Stimulated activated CD4-positive, alpha-beta T cell treated with anti-CD3 and anti-CD28 coated beads, Interleukin-4, amount 100 ng/mL, for 1 hour (primary cell): ENCODE data around the gene ATG5.
"Not testable (repeated sequence)": the region's sequence is repeated elsewhere in the genome, so short reads cannot be mapped to it uniquely, and the experiment has no call there.

Experiments used
- DNase-seq: peaks from one replicate; pipeline ENCODE4 v3.0.0-alpha.2; 2020

The ATG5 gene

DNA sequence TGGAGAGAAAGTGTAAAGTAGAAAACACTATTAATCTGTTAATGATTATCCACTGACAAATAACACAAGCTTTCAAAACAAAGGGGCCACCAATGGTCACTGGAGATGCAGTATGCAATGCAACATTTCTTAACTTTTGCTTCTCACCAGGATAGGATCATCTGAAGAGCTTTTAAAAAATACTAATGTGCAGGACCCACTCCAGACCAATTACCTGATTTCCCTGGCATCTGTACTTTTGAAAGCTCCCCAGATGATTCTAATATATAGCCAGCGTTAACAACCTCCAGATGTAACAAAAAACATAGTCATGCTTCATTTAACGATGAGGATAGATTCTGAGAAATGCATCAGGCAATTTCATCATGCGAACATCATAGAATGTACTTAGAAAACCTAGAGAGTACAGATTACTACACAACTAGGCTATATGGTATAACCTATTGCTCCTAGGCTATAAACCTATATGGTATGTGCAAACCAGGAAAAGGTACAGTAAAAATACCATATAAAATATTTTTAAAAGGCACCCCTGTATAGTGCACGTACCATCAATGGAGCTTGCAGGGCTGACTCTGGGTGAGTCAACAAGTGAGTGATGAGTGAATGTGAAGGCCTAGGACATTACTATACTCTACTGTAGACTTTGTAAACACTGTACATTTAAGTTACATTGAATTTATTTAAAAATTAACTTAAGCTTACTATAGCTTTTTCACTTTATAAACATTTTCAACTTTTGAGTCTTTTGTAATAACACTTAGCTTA lies 69.2 kb downstream of the ATG5 start:
- no peak for DNase-seq

DNA sequence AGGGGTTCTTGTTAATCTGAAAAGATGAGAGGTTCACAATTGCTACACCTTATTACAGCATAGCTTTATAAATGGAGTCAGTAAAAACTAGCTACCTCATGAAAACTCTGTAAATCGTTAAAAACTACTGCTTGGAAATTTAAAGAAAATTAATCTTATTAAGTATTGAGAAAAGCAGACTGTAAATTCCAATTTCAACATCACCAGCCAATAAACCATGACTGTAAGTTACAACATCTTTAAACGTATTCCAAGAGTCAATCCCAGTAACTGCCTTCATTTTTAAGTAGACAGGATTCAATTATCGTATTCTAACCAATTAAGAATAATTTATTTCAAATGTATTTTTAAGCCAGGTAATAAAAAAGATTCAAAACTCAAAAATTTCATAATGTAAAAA lies 70.3 kb downstream of the ATG5 start:
- DNase-seq, result no peak

DNA sequence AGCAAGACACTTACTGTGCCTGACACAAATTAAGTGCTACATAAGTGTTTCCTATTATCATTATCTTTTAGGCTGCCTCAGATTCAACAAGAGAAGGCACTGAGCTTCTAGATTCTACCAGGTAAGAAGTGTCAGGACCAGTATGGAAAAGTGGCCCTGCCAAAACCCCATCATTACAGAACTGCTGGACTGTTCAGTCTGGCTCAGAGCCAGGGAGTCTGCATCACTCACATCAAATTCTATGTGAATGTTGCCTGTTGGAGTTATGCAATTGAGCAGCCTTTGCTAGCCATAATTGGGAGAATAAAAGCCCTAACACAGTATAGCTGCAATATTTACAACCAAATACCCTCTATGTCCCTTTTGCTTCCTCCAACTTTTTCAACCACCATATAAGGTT lies 70.9 kb downstream of the ATG5 start:
- DNase-seq, result no peak

DNA sequence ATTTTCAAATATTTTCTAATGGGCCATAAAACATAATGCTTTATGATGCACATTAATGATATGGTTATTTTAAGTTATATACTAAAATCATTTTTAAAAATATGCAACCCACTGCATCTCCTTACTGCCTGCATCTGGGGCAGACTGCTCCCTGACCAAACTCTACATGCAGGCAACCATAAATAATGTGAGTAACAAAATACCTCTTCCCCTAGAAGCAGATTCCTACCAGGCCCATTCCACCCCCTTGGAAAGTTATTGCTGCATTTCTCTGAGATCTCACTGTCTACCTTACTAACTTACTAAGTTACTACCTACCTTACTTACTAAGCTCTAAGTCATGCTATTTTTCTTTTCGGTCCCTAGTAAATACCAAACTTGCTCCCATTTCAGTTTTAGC lies 71.8 kb downstream of the ATG5 start:
- DNase-seq, result no peak

DNA sequence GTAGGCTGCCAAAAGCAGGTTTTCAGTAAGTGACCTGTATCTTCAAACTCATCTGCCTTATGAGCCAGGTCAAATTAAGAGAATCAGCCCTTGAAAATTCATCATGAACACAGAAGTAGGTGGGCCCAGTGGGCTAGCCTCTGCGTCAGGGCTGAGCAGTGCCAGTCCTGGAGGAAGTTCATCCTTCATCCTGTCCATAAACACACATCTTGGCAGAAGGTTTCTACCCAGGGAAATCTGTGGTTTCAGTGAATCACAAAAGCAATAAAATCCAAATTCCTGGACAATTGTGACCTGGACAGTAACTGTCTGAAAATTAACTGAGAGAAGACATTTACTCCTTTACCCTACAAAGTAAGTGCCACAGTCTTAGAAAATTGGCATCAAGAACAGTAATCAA lies 72.4 kb downstream of the ATG5 start:
- no peak for DNase-seq

DNA sequence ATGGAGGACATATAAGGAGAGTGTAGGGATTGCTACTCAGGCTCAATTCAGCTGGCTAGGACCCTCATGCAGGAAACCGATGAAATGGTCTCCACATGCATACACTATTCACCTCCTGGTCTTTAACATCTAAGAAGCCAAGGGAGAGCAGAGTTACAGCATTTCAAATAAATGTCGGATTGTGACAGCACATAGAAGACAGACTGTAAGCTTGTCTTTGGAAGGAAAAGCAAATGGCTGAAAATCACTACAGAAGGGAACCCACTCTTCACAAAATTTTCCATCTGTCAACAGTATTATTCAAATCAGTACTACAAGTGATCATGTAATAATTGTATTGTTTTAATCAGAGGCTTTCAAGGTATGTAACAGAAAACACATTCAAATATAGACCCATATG lies 72.9 kb downstream of the ATG5 start:
- no peak for DNase-seq

DNA sequence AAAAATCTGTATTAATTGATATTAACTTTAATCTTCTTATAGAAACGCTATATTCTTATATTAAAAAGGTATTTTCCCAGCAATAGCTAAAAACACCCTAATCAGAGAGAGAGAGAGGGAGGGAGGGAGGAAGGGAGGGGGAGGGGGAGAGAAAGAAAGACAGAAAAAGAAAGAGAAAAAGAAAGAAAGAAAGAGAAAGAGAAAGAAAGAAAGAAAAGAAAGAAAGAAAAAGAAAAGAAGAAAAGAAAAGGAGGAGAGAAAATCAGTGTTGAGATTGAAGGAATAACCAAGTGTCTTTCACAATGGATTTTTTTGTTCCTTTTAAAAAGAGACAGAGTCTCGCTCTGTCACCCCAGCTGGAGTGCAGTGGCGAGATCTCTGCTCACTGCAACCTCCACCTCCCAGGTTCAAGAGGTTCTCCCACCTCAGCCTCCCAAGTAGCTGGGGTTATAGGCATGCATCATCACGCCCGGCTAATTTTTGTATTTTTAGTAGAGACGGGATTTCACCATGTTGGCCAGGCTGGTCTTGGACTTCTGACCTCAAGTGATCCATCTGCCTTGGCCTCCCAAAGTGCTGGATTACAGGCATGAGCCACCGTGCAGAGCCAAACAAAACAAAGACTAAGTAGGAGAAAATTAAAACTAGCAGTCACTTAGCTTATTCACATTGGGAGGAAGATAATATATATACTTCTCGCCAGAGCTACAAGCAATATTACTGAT lies 73.9 kb downstream of the ATG5 start:
- DNase-seq, result not testable (repeated sequence)

DNA sequence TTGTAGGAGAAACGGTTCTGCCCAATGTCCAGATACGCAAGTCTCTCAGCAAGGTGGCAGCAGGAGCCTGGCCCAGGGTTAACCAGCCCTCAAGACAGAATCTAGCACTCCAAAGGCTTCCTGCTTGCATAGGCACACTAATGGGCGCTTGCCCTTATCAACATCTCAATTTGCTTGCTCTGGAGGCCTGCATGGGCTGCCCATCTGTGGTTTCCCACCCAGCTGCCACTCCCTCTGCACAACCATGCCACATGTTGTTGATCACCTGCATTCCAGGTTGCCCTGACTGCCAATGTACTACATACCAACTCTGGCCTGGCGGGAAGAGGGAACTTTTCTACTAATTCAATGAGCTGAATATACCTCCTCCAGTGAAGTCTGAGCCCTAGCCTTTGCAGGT lies 74.6 kb downstream of the ATG5 start:
- no peak for DNase-seq

DNA sequence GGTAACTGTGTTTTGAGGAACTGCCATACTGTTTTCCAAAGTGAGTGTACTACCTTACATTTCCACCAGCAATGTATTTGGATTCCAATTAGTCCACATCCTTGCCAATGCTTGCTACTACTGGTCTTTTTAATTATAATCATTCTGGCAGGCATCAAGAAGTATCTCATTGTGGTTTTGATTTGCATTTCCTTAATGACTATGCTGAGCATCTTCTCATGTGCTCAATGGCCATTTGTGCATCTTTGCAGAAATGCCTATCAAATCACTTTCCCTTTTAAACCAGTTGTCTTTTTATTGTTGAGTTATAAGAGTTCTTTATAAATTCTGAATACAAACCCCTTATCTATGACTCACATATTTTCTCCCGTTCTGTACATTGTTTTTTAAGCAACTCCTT lies 75.9 kb downstream of the ATG5 start:
- DNase-seq, result no peak

DNA sequence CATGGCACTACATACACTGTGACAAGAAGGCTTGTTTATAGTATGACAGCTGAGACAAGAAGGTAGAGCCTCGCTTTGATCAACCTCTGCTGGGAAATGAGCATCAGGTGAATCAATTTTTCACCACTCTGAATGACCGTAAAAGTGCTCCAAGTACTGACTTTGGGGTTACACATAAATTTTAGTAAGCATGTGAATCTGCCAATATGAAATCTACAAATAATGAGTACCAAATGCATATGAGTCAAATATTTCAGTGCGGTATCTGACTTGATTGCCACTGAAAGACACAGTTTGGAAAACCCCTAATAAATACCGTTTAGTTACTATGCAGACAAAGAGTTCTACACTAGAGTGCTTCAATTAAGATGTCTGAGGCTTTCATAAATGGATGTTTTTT lies 77.8 kb downstream of the ATG5 start:
- no peak for DNase-seq

DNA sequence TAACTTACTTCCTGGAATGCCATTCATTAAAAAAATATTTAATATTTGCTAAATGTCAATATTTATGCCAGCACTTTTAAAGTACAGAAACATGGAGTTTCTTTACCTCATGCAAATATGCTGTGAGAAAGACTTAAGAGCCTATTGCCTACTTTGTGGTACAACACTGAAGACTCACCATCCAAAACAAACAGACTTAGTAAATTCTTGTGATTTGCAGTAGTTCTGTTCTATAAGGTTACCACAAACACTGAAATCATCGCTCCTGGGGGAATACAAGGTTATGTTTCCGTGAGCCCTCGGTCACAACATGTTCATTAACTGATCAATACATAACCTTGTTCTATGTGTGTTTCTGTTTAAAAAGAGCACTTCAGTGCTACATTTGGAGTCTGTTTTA lies 78.3 kb downstream of the ATG5 start:
- DNase-seq, result no peak

DNA sequence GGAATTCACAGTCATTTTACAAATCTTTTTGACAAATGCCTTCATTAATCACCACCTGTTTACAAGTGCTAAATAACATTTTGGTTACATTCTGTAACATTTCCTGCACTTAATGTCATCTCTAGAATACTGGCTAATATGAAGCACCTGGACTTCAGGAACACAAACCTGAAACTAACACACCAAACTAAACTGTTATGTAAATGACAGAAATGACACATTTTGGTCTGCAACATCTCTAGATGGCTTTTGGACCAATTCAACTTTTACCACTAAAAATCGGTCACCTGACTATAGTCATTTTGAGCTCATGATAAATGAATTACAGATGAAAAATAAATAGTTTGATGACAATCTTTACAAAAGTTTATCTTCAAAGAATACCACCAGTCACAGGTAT lies 80.6 kb downstream of the ATG5 start:
- no peak for DNase-seq

DNA sequence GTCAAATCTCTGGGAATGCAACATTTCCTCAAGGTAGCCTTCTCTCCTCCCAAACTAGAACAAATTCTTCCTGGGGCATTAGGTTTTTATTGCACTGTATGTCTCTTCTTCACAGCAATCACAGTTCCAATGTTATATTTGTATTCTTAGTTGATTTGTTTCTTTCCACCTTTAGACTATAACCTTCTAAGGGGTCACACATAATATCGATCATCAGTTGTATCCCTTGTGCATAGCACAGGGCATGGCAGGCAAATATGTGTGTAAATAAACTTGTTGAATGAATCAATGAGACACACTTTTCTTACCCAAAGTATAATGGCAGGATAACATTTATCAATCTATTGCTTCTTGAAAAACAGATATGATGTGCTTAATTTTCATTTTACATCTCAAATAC lies 81.0 kb downstream of the ATG5 start:
- DNase-seq, result no peak

DNA sequence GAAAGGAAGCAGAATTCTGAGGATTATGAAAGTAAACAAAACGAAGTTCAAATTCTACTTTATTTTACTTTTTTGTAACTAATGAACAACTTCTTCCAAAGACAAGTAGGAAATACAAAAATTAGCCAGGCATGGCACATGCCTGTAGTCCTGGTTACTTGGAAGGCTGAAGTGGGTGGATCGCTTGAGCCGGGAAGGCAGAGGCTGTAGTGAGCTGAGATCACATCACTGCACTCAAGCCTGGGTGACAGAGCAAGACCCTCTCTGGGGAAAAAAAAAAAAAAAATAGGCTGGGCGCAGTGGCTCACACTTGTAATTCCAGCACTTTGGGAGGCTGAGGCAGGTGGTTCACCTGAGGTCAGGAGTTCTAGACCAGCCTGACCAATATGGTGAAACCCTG lies 82.3 kb downstream of the ATG5 start:
- DNase-seq, result no peak

DNA sequence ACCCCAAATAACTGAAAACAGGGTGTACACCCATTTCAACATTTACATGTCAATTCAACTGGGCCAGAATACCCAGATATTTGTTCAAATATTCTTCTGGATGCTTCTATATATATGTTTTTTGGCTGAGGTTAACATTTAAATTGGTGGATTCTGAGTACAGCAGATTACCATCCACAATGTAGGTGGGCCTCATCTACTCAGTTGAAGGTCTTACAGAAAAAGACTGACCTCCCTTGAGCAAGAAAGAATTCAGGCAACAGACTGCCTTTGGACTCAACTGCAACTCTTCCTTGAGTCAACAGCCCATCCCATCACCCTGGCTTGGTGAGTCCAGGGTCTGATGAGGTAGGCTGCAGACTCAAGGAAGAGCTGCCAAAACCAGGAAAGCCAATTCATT lies 84.1 kb downstream of the ATG5 start:
- no peak for DNase-seq

DNA sequence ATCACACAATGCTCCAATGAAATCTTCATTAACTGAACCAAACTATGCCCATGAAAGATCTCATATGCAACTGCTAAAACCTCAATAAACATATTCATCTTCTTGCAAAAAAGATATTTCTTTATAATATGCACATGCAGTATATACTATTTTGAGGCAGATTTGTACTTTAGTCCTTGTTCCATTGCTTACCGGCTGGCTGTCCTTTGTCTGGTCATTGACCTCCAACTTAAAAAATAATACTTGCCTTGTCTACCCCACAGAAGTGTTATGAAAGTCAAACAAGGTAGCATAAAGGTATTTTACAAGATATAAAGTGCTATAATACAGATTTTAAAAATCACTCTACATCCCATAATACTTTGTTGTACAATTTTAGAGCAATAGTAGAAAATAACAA lies 88.3 kb downstream of the ATG5 start:
- DNase-seq, result no peak

DNA sequence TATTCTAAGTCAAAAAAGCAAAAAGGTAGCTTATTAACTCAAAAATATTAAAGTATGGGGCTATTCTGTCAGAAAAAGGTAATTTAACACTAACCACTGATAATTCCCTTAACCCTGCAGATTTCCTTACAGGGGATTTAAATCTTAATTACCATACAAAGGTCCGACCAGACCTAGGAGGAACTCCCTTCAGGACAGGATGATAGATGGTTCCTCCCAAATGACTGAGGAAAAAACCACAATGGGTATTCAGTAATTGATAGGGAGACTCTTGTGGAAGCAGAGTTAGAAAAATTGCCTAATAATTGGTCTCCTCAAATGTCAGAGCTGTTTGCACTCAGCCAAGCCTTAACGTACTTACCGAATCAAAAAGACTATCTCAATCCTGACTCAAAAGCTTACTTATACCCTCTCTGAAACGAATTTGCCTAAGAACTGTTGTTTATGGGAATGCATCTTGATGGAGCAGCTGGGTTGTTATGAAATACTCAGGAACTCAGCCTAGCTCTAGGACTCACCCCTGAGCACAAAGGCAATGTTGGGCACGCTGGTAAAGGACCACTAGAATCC lies 95.6 kb downstream of the ATG5 start:
- not testable (repeated sequence) for DNase-seq

DNA sequence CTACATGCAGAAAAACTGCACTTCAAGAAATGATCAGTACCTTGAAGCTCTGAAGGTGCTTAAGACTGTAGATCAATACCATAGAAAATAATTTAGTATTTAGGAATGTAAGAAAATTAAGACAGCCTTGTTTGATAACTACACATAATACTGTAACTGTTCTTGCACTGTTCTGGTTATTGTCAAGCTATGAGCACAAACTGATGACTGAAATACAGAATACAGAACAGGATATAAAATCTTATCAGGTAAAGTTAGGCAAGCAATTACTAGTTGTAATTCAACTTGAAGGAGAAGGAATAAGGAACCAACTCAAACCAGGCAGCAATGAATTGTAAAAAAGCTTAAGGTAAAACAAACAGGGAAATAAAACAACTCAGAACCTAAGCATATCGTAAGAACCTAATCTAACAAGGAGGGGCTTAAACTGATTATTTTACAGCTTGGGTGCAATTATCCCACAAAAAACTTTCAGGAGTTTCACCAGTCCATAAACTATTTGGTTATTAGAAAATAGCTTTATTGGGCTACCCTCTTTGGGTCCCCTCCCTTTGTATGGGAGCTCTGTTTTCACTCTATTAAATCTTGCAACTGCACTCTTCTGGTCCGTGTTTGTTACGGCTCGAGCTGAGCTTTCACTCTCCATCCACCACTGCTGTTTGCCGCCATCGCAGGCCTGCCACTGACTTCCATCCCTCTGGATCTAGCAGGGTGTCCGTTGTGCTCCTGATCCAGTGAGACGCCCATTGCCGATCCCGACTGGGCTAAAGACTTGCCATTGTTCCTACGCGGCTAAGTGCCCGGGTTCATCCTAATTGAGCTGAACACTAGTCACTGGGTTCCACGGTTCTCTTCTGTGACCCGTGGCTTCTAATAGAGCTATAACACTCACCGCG lies 97.7 kb downstream of the ATG5 start:
- no peak for DNase-seq

DNA sequence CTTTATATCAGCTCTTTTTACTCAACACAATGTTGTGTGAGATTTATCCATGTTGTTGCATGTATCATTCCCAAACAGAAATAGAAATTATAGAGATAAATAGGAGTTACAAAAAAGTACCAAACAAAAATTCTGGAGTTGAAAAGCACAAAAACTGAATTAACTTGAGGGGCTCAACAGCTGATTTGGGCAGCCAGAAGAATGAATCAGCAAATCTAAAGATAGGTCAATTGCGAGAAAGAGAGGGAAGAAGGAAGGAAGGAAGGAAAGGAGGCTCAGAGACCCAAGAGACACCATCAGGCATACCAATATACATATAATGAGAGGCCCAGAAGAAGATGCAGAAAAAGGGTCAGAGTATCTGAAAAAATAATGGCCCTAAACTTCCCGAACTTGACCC lies 98.9 kb downstream of the ATG5 start:
- no peak for DNase-seq

DNA sequence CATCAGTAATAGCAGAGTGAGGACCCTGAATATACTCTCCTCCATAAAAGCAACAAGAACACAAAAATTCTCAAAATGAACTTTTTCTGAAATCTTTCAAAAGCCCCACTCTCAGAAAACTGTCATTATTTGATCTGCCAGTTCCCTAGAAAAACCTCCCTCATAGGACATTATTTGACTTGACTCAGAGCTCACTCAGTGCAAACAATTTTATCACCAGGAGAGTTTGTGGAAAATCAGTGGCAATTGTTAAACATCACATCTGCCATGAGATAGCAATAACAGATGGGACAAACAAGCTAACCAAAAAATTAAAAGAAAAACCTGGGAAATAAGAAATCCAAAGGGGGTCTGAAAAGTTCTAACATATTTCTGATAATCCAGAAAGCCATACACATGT lies 100.0 kb downstream of the ATG5 start:
- no peak for DNase-seq

DNA sequence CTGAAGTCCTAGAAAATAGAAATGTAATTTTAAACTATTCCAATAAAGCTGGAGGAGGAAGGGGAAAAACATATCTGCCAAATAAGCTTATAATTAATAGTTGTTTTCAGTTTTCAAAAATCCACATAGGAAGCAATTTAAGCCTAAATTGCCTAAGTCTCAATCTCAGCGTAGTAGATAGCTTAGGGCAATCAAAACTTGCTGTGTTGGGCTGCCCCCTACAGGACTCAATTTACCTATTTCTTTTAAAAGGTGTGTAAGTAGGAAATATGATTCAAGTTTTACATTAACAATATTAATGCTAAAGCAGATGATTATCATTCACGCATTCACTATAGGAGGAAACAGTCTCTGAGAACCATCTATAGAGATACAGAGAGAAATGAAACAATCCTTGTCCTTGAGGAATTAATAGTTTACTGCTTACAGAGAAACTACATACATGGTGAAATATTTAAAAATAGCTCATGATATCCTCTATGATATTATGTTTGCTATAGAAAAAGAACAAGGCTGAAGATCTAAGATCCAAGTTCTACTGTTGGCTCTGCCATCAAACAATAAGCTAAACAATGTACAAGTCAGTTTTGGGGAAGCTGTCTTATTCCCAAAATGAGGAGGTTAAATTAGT lies 102.1 kb downstream of the ATG5 start:
- peak; percentile 62 for DNase-seq

DNA sequence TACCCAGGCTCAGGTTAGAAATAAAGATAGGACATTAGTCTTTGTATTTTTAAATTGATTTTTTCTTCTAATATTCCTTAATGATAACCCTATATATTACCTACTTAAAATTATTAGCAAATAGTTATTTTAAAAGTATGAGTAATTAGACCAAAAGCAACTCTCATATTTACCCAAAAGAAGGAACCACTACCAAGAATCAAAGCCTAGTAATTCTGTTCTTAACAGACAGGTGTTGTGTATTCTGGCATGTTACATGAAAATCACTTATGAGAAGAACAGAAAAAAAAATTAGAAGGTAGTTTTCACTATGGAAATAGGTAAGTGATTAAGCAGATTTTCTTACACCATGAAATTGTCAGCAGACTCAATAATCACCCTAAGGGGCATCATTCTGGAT lies 105.1 kb downstream of the ATG5 start:
- no peak for DNase-seq

DNA sequence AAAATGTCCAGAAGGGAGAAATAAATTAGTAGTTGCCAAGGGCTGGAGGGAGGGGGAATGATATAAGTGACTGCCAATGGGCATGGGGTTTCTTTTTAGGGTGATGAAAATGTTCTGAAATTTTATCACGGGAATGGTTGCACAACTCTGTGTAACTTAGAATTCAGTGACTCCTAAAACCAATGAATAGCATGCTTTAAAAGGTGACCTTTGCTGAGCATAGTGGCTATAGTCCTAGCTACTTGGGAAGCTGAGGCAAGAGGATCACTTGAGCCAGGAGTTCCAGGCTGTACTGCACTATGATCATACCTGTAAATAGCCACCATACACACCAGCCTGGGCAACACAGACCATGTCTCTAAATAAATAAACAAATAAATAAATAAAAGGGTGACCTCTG lies 109.0 kb downstream of the ATG5 start:
- DNase-seq, result no peak
